Measurements from ENCODE around the gene CNBP.
"Not testable (repeated sequence)": the region's sequence is repeated elsewhere in the genome, so short reads cannot be mapped to it uniquely, and the experiment has no call there.

Gene CNBP

GRCh38 chr3:129184784-129185542 is 1.3 kb upstream of the CNBP start:
- DNase-seq, result not testable (repeated sequence)

DNA sequence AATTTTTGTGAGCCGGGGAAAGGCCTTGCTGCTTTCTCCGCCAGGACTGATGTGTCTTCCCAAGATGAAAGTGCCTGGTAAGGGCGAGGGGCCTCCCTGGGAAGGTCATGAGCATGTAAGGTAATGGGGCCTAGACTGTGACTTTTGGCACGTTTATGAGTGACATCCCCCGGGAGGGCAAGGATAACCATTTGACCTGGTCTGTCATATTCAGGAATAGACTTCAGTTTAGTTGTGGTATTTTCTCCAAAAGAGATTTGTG is 631 bp upstream of the CNBP start:
- peak; percentile 34 for DNase-seq

- DNase-seq, result peak; percentile 22
Observed at GRCh38 chr3:129182390-129183185, 1.1 kb downstream of the CNBP start.

GRCh38 chr3:129181819-129182218 is 1.9 kb downstream of the CNBP start:
- no peak for DNase-seq

GRCh38 chr3:129180461-129180860 is 3.2 kb downstream of the CNBP start:
- DNase-seq, result no peak

- DNase-seq, result no peak
Observed at GRCh38 chr3:129176051-129176450, 7.6 kb downstream of the CNBP start.

- no peak for DNase-seq
Observed at GRCh38 chr3:129173725-129174124, 10.0 kb downstream of the CNBP start.

- DNase-seq, result no peak
Observed at GRCh38 chr3:129173206-129173605, 10.5 kb downstream of the CNBP start.

- DNase-seq, result no peak
Observed at GRCh38 chr3:129166579-129167332, 16.9 kb downstream of the CNBP start.

GRCh38 chr3:129165594-129165993 is 18.1 kb downstream of the CNBP start:
- DNase-seq, result not testable (repeated sequence)

DNA sequence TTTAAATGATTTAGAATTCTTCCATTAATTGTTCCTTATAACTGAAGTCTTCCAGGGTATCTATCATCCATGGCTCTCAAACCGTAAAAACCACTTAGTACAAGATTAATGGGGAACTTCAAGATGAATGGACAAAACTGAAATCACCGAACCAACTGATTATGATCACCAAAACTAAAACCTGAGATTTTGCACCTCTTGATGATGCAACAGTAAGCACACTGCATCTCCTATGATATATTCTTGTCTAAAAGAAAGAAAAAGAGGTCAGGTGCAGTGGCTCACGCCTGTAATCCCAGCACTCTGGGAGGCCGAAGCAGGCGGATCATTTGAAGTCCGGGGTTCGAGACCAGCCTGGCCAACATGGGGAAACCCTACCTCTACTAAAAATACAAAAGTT is 19.2 kb downstream of the CNBP start:
- DNase-seq, result no peak

DNA sequence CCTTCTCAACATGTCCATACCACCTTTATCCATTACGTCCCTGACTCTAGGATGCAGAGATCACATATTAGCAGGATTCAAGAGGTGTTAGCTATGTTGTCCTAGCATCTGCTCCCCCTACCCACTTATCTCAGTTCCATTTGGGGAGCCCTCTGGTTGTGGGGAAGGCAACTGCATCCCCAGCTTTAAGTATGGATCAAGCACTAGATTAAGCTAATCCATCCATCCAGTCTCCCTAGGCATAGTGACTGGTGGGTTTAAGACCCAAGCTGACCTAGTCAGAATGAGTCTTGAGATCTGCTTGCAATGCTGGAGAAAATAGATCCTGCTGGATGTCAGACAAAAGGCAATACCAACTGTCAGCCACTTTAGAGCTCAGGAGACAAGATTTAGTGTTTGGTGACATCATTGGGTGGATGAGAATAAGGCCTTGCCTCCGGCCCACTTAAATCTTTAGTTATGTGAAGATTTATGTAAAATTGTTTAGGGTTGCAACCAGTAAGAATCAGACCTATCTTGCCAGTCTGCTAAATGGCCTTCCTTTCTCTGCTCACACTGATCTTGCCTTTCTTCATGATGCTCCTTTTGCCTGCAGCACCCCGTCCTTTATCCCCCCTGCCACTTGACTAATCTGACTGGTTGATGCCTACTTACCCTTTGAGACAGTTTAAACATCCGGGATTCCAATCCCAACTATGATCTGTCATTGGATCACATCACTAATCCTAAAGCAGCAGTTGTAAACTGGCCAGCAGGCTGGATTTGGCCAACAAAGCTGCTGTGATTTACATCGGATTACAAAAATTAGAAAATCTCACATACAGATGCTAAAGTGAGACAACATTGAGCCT is 20.7 kb downstream of the CNBP start:
- no peak for DNase-seq

DNA sequence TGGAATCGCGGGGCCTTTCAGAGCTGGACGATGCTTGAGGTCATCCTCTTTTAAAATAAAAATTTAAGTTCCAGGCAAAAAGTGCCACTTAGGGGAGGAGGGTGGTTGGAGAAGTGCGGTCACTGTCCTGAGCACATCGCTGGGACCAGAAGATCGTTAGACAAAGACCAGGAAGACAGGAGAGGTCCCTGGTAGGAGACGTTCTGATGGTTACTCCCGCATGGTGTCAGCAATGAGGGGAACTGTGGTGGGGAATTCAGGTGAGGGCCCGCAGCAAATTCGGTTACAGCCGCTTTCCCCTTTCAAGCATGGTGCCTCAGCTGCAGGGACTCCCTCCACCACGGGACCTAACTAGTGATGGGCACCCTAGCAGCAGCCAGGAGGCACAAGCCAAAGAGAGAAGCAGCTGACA is 21.8 kb downstream of the CNBP start:
- DNase-seq, result no peak

DNA sequence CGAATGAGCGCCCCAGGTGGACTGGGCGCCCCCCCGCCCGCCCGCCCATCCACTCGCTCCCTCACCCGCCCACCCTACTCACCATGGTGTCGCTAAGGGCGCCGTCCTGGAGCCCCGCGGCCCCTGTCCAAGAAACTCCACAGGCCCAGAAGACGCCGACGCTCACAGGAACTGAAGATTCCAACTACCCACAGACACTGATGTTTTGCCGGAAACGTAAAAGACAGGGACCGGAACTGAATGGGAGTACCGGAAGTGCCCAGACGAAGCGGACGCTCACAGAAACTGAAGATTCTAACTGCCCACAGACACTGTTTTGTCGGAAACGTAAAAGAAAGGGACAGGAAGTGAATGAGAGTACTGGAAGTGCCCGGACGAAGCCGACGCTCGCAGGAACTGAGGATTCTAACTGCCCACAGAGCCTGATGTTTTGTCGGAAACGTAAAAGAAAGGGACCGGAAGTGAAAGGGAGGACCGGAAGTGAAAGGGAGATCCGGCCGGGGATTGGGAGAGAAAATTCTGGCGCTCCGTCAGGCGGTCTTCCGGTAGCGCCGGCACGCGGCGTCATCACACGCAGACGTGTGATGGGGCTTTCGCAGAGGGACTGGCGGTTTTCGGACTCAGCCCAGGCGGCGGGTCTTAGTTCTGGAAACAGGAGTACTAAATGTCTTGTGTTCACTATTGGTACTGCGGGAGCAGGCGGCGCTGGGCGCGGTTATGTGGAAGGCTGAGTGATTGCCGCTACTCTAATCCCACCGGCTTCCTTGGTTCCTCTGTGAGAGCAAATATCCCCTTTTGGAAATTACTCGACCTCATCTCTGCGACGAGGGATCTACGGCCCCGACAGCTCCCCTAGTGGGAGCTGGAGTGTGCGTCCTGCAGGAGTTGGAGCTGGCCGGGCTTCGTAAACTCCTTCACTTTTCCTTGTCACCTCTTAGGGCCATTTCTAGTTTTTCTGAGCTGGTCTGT is 22.5 kb downstream of the CNBP start, which contains the start of gene ISY1:
Gene ISY1 (minus strand): TSS at position 173 of the 969 bp plus-strand sequence. CDS start 88 bp downstream, at position 85.
- peak; percentile 82 for DNase-seq

GRCh38 chr3:129144786-129145185 is 38.9 kb downstream of the CNBP start:
- DNase-seq, result no peak

- not testable (repeated sequence) for DNase-seq
Observed at GRCh38 chr3:129141011-129141410, 42.7 kb downstream of the CNBP start.

DNA sequence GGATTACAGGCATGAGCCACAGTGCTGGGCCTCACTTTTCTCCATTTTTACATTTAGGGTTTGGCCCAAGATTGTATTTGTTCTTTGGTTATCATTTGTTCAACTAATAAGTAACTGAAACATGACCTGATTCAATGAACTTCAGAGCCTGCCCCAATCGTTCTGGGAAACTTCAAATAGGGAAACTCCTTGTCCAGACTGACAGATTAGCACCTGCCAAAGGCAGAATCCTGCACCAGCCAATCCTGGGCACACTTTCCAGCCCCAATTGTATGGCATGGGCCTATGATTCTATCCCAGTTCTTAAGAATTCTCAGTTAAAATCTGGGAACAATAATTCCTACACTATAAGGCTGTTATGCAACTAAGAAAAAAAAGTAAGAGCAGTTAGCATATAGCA is 43.8 kb downstream of the CNBP start:
- no peak for DNase-seq

- DNase-seq, result not testable (repeated sequence)
Observed at GRCh38 chr3:129136275-129136674, 47.4 kb downstream of the CNBP start.

- DNase-seq, result no peak
Observed at GRCh38 chr3:129132097-129132866, 51.4 kb downstream of the CNBP start.

DNA sequence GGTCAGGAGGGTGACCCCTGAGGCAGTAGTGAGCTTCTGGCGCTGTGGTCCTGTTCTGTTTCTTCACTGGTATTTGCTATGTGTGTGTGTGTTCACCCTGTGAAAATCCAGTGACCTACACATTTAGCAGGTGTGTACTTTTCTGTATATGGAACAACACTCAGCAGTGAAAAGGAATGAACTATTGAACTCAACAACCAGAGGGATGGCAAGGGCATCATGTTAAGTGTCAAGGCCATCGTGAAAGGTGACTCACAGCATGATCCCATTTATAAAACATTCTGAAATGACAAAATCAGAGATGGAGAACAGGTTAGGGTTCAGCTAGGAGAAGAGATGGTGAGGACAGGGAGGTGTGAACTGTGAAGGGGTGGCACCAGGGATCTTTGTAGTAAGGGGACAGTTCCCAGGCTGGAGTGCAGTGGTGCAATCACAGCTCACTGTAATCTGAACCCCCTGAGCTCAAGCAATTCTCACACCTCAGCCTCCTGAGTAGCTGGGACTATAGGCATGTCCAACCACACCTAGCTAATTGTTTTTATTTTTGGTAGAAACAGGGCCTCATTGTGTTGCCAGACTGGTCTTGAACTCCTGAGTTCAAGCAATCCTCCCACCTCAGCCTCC is 52.1 kb downstream of the CNBP start:
- no peak for DNase-seq
